ENCODE data around the gene MAPK8.

DNA sequence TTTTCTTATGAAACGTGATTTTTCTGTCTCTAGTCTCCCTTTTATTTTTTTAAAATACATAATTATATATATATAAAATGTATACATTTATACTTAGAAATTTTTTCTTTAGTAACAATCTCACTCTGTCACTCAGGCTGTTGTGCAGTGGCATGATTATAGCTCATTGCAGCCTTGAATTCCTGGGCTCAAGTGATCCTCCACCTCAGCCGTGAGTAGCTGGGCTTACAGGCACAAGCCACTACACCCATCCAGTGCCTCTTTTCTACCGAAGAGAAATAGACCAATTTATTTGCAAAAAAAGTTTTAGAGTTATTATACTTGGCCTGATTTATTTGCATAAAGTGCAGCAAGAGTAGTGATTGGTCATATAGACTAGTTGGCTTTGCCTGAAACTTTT, 72.2 kb downstream of the MAPK8 start:
- TF ChIP-seq, protein P1, sequence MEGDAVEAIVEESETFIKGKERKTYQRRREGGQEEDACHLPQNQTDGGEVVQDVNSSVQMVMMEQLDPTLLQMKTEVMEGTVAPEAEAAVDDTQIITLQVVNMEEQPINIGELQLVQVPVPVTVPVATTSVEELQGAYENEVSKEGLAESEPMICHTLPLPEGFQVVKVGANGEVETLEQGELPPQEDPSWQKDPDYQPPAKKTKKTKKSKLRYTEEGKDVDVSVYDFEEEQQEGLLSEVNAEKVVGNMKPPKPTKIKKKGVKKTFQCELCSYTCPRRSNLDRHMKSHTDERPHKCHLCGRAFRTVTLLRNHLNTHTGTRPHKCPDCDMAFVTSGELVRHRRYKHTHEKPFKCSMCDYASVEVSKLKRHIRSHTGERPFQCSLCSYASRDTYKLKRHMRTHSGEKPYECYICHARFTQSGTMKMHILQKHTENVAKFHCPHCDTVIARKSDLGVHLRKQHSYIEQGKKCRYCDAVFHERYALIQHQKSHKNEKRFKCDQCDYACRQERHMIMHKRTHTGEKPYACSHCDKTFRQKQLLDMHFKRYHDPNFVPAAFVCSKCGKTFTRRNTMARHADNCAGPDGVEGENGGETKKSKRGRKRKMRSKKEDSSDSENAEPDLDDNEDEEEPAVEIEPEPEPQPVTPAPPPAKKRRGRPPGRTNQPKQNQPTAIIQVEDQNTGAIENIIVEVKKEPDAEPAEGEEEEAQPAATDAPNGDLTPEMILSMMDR (tag by site-specific recombination; IDR thresholded peaks at IDR 0.05) = no peak
- TF ChIP-seq ZNF274 (IDR thresholded peaks at IDR 0.05; ENCODE audit: low read length) = no peak
- no peak for TF ChIP-seq ZNF274 (tag by site-specific recombination; IDR thresholded peaks at IDR 0.05; ENCODE audit: borderline replicate concordance)
- no peak for TF ChIP-seq ZNF830 (tag by site-specific recombination; IDR thresholded peaks at IDR 0.05; ENCODE audit: low read depth)
- TF ChIP-seq ZNF843 (tag by site-specific recombination; IDR thresholded peaks at IDR 0.05) = no peak
- TF ChIP-seq ZNF639 (tag by site-specific recombination; IDR thresholded peaks at IDR 0.05) = no peak
- no peak for TF ChIP-seq PRDM1 (tag by site-specific recombination; IDR thresholded peaks at IDR 0.05)
- TF ChIP-seq ZNF776 (tag by site-specific recombination; IDR thresholded peaks at IDR 0.05; ENCODE audit: borderline replicate concordance) = no peak
- TF ChIP-seq ZBTB7A (tag by site-specific recombination; IDR thresholded peaks at IDR 0.05; ENCODE audit: low read depth) = no peak

All from HEK293 (cell line).